GM18873 (cell line): Measurements from ENCODE around the gene BBLN.

ENCODE experiments used
- ATAC-seq: cut with Tn5 transposase; IDR thresholded peaks from one replicate; pipeline ENCODE4 v1.9.1; 2021; ENCODE audit warnings: mild to moderate bottlenecking, moderate library complexity, moderate number of reproducible peaks; ENCODE audit not compliant: unreplicated experiment, low FRiP score

Gene BBLN

GRCh38 chr9:128143525-128144238, 16.4 kb upstream of the BBLN start:
- no peak for ATAC-seq

GRCh38 chr9:128144239-128145181, 15.6 kb upstream of the BBLN start:
- ATAC-seq: no peak

GRCh38 chr9:128145536-128145935, 14.5 kb upstream of the BBLN start:
- ATAC-seq: no peak

GRCh38 chr9:128145951-128146351, 14.1 kb upstream of the BBLN start:
- ATAC-seq: no peak

GRCh38 chr9:128146591-128147120, 13.4 kb upstream of the BBLN start:
- no peak for ATAC-seq

GRCh38 chr9:128148509-128149000, 11.5 kb upstream of the BBLN start:
- ATAC-seq: no peak

- ATAC-seq: no peak
These were observed 10.9 kb upstream of the BBLN start, which contains the start of gene LCN2 for GRCh38 chr9:128149001-128149701. TSS of gene LCN2 (plus strand) at chr9:128149453. CDS start at chr9:128149526, 73 bp downstream.

- ATAC-seq: no peak
These were observed 10.0 kb upstream of the BBLN start for GRCh38 chr9:128149951-128150593.

- no peak for ATAC-seq
These were observed 9.3 kb upstream of the BBLN start for GRCh38 chr9:128150594-128151308.

GRCh38 chr9:128151309-128152132, 8.5 kb upstream of the BBLN start:
- ATAC-seq: no peak

GRCh38 chr9:128152133-128153059, 7.7 kb upstream of the BBLN start:
- ATAC-seq: no peak

- ATAC-seq: no peak
These were observed 6.8 kb upstream of the BBLN start for GRCh38 chr9:128153060-128153946.

- no peak for ATAC-seq
These were observed 5.9 kb upstream of the BBLN start for GRCh38 chr9:128153947-128154695.

- no peak for ATAC-seq
These were observed 4.1 kb upstream of the BBLN start for GRCh38 chr9:128155736-128156500.

GRCh38 chr9:128159522-128159783, 612 bp upstream of the BBLN start:
- no peak for ATAC-seq
